ENCODE results near the gene BRD4. TPM values are rescaled to one million over a fixed set of nuclear protein-coding genes. Genes with fewer than 3 reads are reported as not detected.

Gene BRD4
- total RNA-seq, 1 donor from 2014 or later, result 9.5 TPM

- DNase-seq, result no peak
Measured at GRCh38 chr19:15248106-15248505, 84.2 kb downstream of the BRD4 start.

GRCh38 chr19:15247107-15248014 is 85.0 kb downstream of the BRD4 start:
- DNase-seq, result no peak

GRCh38 chr19:15246198-15246481 is 86.2 kb downstream of the BRD4 start:
- no peak for DNase-seq

DNA sequence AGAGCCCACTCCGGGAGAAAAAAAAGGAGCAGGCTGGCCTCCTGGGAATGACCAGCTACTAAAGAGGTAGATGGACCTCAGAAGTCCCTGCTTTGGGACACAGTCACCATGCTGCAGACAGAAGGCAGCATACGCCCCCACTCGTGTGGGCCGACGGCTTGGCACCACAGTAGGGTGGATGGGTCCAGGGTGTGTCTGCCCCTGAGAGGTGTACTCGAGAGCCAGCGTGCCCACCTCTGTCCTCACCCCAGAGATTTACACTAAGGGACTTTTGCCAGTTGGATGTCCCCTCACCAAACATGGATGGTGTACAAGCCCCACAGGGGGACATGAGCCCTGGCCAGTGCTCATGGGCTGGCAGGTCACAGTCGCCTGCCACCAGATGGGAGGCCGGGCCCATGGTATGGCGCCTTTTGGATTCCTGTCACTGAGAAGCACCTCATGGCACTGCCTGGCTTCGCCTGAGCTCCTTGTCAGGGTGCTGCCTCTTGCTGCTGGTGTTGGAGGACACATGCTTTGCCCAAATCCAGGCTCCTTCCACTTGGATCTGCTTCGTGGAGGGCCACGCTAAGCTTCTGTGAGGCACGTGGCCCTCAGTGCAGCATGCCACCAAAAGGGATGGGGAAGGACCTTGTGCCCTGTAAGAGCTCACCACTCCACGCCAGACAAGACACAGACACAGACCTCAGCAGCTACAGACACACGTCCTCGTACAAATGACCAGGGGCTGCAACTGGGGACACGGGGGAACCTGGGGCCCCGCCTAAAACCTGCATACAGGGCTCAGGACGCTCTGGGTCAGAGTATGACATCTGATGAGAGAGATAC is 86.8 kb downstream of the BRD4 start:
- DNase-seq, result no peak

GRCh38 chr19:15244808-15245207 is 87.5 kb downstream of the BRD4 start:
- no peak for DNase-seq

DNA sequence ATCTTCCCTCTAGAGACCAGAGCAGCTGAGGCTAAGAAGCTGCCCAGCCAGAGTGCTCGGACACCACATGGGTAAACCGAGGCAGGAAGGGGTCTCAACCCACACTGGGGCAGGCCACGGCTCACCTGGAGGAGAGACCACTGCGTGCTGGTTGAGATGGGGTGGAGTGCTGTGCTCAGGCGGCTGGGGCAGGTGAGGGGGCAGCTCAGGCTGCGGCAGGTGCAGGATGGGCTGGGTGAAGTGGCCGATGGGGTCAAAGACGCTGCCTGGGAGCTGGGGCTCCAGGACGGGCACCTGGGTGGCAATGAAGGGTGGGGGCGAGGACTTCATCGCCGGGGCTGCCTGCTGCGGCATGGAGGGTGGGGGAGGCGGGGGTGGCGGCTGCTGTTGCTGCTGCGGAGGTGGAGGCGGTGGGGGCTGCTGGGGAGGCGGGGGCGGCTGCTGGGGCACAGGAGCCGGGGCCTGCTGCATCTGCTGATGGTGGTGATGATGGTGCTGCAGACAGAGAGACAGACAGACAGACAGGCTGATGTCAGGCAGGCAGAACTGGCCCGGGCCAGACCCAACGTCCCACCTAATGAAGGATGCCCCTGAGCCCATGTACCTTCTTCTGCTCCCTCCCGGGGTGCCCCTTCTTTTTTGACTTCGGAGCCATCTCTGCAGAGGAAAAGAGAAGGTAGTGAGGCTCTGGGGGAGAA is 88.1 kb downstream of the BRD4 start:
- DNase-seq, result no peak

GRCh38 chr19:15243236-15243957 is 88.9 kb downstream of the BRD4 start:
- DNase-seq, result no peak

DNA sequence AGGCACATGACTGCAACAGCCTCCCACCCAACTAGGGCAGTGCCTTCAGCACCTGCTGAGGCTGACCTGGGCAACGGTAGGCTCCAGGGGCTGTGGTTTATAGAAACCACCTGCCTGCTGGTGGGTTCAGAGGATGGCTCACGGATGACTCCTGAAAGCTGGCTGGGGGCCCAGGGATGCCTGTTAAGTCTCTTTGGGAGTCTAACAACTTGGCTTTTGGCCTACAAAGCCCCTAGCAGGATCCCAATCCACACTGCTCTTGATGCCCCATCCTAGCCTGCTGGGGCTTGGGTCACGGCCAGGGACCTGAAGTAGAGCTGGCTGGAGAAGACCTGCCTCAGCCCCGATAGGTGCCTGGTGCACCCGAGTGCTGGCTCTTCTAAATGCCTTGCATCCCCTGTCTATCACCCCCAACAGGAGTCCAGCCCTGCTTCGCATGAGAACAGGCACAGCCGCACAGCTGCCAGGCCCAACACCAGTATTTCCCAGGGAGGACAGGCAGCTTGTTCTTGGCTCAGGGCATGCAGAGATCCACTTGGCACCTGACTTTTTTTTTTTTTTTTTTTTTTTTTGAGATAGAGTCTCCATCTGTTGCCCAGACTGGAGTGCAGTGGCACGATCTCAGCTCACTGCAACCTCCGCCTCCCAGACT is 91.0 kb downstream of the BRD4 start:
- no peak for DNase-seq

DNA sequence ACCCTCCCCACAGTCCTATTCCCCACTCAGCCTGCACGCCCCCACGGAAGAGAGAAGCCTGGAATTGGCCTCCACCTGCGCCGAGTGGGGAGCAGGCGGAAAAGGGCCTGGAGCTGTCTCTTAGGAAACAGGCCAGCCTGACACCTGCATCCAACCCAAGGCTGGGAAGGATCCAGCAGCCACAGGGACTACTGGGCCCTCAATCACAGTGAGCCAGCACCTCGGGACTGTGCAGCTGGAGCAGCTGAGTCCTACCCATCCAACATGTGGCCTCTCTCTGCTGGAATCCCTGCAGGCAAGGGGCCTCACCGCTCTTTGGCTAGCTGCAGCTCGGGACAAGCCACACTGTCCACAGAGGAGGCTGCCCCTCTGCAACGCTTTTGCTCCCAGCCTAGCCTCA is 91.8 kb downstream of the BRD4 start:
- no peak for DNase-seq

DNA sequence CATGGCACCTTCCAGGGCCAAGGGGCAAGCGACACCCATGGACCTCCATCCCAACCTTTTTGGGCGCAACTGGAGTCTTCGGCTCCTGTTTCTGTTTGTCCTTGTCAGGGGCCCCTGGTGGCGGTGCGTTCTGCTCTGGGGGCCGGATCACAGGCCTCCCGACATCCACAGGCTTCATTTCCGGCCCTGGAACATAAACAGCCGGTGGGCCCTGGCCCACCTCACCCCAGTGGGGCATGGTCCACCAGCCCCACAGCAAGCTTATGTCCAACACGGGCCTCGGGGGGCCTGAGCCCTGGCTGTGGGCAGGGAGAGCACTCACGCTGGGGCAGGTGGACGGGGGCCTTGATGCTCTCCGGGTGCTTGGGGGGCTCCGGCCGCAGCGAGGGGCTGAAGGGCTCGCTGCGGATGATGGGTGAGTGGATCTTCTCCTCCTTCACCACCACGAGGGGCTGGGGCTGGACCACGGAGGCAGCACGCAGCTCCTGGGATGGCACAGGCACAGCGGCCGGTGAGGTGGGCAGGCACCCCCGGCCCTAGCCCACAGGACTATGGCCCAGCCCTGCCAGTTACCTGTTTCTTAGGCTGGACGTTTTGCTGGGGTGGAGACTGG is 92.9 kb downstream of the BRD4 start:
- no peak for DNase-seq

- no peak for DNase-seq
Measured at GRCh38 chr19:15238639-15239155, 93.6 kb downstream of the BRD4 start.

DNA sequence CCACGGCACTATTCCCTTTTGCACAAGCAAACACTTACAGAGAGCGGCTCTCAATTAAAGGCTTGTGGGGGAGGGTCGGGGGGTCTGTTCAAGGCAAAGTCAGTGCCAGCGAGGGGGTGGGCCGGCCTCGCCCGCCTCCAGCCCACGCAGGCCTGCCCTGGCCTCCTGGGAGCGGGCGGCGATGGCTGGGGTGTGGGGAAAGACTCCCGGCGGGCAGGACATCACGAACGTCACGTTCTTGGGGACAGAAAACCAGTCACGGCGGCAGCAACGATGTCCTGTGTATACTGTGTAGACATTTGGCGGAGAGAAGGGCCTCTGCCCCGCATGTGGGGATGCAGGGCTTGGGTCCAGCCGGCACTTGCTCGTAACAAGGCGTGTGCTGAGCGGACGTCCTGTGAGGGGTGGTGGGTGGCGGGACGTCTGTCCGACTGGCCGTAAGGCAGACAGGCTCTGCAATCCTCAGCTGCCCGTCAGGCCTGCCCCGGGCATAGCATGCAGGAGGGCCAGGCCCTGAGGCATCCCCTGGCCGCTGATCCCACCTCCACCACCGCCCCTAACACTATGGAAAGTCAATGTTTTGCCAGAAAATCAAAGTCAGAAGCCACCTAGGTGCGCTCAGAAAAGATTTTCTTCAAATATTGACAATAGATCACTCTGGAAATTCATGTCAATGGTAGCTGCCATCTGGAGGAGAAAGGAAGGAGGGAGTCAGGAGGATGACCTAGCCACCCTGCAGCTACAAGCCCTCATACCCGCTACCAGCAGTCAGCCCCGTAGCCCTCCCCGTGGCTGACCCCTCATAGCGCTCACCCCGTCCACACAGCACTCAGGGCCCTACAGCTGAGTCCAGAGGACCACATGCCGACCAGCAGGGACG is 94.3 kb downstream of the BRD4 start:
- DNase-seq, result no peak

GRCh38 chr19:15236886-15237285 is 95.5 kb downstream of the BRD4 start:
- no peak for DNase-seq

GRCh38 chr19:15235781-15236180 is 96.6 kb downstream of the BRD4 start:
- no peak for DNase-seq

DNA sequence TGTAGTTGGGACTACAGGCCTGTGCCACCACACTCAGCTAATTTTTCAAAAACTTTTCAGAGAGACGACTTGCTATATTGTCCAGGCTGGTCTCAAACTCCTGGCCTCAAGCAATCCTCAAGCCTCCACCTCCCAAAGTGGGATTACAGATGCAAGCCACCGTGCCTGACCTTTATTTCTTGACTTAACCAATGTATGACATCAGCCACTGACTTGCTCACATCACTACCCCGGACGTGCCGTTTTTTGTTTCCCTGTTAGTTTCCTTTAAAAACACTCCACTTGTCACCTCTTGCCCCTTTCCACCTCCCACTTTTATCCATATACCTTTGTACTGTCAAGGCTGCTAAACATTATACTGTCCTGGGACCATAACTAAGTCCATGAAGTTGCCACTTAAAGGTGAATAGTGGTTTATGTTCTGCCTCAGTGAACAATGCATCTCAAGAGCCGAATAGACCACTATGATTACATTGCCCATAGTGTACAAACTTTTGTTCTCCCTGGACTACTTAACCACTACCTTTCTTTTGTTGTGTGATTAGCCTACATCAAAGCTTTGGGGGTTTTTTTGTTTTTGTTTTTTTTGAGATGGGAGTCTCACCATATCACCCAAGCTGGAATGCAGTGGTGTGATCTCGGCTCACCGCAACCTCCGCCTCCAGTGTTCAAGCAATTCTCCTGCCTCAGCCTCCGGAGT is 97.8 kb downstream of the BRD4 start:
- no peak for DNase-seq

DNA sequence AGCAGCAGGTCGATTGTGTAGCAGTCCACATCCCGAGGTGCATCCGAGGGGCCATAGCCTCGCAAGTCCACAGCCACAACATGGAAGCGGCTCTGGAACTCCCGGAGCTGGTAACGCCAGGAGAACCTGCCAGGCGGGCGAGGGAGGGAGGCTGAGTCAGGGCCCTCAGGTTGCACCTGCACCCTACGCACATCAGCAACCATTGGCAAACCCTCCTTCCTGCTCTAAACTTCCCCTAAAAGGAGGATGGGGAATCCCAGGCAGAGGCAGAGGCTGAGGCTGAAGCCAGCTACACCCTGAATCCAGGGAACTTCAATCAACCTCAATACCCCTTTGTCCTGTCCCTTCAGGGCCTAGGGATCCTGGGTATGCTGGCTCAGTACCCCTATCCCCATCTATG is 101.1 kb downstream of the BRD4 start:
- DNase-seq, result no peak

GRCh38 chr19:15227261-15227660 is 105.1 kb downstream of the BRD4 start:
- no peak for DNase-seq

DNA sequence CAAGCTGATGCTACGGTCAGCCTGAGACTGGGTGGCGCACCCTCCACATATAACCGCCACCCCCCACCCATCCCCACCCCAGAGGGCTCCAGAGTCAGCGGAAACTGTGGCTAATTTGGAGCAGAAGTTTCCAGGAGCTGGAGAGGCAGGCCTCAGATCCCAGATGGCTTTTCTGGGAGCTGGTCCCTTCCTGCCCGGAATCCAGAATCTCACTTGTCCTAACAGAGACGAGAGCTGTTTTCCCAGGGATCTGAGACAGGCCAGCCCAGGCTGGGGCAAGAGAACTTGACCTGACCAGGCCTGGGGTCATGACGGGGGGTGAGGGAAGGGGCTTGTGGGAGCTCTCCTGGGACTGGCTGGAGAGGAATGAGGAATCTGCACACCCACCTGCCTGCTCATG is 106.6 kb downstream of the BRD4 start:
- no peak for DNase-seq

DNA sequence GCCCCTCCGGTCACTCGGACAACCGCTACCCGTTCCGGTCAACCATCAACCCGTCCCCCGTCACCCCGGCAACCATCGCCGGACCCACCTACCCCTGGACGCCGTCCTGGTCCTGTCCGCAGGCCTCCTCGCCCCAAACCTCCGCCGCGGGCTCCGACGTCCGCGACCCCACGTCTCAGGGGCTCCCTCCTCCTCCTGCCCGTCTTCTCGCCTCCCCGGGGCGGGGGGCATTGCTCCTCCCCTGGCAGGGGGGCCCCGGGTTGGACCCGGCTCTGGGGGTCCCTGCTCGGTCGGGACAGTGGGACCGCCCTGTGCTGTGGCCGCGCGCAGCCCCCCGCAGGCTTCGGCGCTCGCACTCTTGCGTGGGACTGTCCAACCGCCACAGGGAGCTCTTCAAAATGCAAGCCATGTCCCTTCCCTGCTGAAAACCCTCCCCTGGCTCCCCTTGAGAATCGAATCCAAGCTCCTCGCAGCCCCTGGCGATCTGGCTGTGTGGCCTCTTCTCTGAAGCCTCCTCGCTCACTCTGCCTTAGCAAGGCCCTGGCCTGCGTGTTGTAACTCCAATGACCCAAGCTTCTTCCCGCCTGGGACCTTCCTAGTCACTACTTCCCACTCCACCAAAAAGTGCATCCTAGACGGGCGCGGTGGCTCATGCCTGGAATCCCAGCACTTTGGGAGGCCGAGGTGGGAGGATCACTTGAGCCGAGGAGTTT is 108.5 kb downstream of the BRD4 start:
- DNase-seq, result no peak

All from occipital lobe (tissue), 2 donors.